HG02759 (cell line): ENCODE data around the gene SDR9C7.
"Not testable (repeated sequence)": the region's sequence is repeated elsewhere in the genome, so short reads cannot be mapped to it uniquely, and the experiment has no call there.

Experiments
- ATAC-seq: cut with Tn5 transposase; IDR thresholded peaks from one replicate; pipeline ENCODE4 v1.9.1; 2021; ENCODE audit warnings: mild to moderate bottlenecking, moderate library complexity; ENCODE audit not compliant: unreplicated experiment

The SDR9C7 gene

DNA sequence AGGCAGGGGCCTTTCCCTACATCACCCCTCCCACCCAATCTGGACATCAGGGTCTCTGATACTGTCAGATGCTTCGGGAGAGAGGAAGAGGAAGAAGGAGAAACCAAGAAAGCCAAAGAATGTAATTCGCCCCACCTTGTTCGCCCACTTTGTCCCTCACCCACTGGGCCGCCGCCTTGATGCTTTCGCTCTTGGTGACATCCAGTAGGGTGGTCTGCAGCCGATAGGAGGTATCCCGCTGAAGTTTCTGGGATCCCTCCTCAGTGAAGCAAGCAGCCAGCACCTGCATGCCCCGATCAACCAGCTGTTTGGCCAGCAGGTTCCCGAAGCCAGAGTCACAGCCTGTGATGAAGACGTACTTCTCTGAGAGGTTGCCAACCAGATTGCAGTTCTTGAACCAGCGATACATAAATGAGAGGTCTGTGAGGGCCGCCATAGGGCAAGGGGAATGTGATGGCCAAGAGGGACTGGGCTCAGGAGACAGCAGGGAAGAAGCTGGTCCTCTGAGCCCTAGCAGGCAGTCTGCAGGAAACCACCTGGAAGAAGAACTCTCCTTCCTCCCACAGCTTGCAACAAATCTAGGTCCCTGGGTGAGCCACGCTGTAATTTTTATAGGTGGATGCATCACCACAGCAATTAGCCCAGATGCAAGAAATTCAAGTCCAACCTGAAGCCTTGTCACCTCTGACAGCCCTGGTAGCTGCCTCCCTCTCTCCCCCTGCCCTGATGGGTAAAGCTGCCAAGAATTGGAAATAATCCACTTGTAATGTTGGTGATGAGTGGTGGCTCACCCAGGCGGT lies at the start of gene SDR9C7:
SDR9C7 (minus strand) TSS at position 583 of the 800 bp plus-strand sequence; CDS start at position 436, 147 bp downstream.
- no peak for ATAC-seq

DNA sequence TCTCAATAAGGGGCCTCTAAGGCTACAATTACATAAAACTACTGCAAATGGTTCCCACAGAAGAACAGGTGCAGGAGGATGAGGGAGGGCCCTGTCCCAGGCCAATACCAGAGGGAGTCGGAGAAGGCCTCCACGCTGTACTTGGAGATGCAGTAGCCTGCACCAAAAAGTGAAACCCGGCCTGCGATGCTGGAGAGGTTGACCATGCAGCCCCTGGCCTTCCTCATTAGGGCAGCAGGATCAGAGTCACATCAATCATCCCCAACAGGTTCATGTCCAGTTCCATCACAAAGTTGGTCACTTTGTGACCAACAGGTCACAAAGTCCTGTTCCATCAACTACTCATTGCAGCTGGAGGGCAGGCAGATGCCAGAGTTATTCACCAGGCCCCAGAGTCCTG lies 49.2 kb upstream of the SDR9C7 start:
- no peak for ATAC-seq

DNA sequence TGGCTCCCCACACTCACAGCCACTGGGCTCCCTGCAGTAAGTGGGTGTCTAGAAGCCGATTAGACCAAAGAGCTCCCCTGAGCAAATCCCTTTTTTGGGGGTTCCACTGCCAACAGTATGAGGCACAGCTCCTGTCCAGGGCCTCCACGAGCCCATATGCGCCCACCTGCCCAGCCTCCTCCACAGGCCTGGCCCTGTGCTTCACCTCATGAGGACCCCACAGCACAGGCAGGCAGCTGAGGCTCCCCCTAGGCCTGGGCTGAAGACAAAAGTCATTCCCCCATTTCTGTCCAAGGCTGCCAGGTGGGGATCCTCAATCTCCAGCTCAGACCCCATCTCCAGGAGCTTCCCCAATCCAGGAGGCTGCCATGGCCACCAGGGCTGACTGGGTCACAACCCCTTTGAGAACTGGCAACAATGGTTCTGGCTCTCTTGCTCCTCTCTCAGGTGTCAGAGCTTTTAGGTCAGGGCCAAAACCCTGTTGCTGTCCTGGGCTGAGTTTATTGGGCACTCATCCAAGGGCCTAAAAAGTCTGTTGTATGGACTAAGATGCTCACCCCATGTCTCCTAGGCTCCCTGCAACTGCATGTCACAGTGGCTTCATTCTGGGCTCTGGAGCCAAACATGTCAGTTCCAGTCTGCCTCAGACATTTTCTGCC lies 48.5 kb upstream of the SDR9C7 start:
- ATAC-seq = not testable (repeated sequence)

DNA sequence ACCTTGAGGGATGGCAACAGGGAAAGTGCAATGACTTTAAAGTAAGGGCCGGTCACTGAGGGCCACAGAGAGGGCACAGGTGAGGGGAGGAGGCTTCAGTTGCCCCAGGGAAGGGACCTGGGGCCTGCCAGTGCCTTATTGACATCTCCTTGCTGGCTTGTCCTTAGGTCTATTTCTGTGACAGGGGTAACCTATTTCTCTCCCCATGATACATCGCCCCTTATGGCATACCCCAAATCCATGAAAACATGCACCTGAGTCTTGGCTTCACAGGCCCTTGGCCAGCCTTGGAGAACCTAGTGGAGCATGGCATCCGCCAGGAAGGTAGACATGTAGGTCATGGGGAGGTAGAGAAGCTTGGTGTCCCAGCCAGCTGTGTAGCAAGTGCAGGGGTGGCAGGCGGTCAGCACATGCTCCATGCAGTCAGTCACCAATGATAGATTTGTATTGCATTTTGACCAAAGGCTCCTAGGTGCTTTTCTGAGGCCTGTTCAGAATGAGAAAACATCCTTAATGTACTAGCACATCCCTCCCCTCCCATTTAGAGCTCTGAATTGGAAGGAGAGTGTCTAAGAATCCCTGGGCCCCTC lies 46.8 kb upstream of the SDR9C7 start:
- ATAC-seq = no peak

DNA sequence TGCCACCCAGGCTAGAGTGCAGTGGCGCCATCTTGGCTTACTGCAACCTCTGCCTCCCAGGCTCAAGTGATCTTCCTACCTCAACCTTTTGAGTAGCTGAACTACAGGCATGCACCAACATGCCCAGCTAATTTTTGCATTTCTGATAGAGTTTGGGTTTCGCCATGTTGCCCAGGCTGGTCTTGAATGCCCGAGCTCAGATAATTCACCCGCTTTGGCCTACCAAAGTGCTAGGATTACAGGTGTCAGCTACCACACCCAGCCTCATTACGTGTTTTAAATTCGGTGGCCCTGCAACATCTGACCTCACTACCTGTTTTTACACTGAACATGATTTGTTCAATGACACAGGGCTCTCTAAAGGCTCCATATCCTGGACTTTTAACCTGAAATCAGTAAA lies 46.1 kb upstream of the SDR9C7 start:
- ATAC-seq = no peak

GRCh38 chr12:56979628-56980027 lies 45.4 kb upstream of the SDR9C7 start:
- no peak for ATAC-seq

GRCh38 chr12:56978397-56979138 lies 44.4 kb upstream of the SDR9C7 start:
- no peak for ATAC-seq

GRCh38 chr12:56977361-56977760 lies 43.2 kb upstream of the SDR9C7 start:
- not testable (repeated sequence) for ATAC-seq

DNA sequence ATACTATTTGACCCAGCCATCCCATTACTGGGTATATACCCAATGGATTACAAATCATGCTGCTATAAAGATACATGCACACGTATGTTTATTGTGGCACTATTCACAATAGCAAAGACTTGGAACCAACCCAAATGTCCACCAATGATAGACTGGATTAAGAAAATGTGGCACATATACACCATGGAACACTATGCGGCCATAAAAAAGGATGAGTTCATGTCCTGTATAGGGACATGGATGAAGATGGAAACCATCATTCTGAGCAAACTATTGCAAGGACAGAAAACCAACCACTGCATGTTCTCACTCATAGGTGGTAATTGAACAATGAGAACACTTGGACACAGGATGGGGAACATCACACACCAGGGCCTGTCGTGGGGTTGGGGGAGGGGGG lies 40.0 kb upstream of the SDR9C7 start:
- not testable (repeated sequence) for ATAC-seq

DNA sequence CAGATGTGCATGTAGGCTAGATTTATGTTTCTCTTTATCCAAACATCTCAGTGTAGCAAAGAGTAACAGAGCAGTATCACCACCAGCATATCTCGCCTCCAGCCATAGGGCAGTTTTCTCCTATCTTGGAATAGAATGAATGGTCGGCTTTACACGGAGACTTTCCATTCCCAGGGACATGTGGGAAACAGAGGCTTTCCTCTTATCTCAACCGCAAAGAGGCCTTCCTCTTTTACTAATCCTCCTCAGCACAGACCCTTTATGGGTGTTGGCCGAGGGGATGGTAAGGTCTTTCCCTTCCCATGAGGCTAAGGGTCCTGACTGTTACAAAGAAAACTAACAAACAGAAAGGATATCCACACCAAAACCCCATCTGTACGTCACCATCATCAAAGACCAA lies 34.7 kb upstream of the SDR9C7 start:
- not testable (repeated sequence) for ATAC-seq

DNA sequence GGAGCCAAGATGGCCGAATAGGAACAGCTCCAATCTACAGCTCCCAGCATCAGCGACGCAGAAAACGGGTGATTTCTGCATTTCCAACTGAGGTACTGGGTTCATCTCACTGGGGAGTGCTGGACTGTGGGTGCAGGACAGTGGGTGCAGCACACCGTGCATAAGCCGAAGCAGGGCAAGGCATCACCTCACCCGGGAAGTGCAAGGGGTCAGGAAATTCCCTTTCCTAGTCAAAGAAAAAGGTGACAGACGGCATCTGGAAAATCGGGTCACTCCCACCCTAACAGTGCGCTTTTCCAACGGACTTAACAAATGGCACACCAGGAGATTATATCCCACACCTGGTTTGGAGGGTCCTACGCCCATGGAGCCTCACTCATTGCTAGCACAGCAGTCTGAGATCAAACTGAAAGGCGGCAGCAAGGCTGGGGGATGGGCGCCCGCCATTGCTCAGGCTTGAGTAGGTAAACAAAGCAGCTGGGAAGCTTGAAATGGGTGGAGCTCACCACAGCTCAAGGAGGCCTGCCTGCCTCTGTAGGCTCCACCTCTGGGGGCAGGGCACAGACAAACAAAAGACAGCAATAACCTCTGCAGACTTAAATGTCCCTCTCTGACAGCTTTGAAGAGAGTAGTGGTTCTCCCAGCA lies 31.9 kb upstream of the SDR9C7 start:
- ATAC-seq = not testable (repeated sequence)

- ATAC-seq = not testable (repeated sequence)
Measured at GRCh38 chr12:56965124-56965523, 30.9 kb upstream of the SDR9C7 start.

- not testable (repeated sequence) for ATAC-seq
Measured at GRCh38 chr12:56963557-56963956, 29.3 kb upstream of the SDR9C7 start.

DNA sequence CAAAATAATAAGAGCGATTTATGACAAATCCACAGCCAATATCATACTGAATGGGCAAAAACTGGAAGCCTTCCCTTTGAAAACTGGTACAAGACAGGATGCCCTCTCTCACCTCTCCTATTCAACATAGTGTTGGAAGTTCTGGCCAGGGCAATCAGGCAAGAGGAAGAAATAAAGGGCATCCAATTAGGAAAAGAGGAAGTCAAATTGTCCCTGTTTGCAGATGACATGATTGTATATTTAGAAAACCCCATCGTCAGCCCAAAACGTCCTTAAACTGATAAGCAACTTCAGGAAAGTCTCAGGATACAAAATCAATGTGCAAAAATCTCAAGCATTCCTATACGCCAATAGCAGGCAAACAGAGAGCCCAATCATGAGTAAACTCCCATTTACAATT lies 28.0 kb upstream of the SDR9C7 start:
- not testable (repeated sequence) for ATAC-seq

DNA sequence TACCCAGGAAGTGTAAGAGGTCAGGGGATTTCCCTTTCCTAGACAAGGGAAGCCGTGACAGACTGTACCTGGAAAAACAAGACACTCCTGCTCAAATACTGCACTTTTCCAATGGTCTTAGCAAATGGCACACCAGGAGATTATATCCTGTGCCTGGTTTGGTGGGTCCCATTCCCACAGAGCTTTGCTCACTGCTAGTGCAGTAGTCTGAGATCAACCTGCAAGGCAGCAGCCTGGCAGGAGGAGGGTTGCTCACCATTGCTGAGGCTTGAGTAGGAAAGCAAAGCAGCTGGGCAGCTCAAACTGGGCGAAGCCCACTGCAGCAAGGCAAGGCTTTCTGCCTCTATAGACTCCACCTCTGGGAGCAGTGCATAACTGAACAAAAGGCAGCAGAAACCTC lies 24.2 kb upstream of the SDR9C7 start:
- no peak for ATAC-seq

GRCh38 chr12:56957229-56958052 lies 23.2 kb upstream of the SDR9C7 start, which contains the start of gene RDH16:
RDH16 (minus strand) TSS chr12:56957608; CDS start chr12:56957462, 146 bp downstream.
- no peak for ATAC-seq

GRCh38 chr12:56955631-56956256 lies 21.5 kb upstream of the SDR9C7 start:
- ATAC-seq = no peak

DNA sequence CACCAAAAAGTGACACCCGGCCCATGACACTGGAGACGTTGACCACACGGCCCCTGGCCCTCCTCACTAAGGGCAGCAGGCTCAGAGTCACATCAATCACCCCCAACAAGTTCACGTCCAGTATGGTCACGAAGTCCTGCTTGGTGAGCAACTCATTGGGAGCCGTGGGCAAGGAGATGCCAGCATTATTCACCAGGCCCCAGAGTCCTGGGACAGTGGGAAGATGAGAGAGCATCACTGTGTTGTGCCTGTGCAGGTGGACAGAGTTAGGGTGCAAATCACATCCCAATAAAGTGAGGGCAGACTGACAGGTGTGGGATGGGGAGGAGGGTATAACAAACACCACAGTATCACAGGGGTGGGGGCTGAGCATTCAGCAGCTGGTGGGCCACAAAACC lies 20.7 kb upstream of the SDR9C7 start:
- no peak for ATAC-seq
